ENCODE measurements around the gene SLC41A3.
"Not testable (repeated sequence)": the region's sequence is repeated elsewhere in the genome, so short reads cannot be mapped to it uniquely, and the experiment has no call there.

DNA sequence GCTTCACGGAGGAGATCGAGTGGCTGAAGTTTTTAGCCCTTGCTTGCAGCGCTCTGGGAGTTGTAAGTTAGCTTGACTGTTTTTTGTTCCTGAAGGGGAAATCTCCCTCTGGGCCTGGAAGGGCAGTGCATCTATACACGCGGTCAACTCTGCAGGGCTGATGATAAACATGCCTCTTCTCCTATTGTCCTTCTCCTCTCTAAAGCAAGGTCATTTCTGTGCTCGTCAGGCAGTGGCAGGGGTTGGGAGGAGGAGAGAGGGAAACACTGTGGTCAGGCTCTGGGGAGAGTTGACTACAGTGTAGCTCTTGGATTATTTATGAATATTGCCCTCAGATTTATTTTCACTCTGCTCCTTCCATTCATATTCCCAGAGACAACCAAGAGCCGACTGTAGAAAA lies 106.8 kb downstream of the SLC41A3 start:
- TF ChIP-seq, protein P1, sequence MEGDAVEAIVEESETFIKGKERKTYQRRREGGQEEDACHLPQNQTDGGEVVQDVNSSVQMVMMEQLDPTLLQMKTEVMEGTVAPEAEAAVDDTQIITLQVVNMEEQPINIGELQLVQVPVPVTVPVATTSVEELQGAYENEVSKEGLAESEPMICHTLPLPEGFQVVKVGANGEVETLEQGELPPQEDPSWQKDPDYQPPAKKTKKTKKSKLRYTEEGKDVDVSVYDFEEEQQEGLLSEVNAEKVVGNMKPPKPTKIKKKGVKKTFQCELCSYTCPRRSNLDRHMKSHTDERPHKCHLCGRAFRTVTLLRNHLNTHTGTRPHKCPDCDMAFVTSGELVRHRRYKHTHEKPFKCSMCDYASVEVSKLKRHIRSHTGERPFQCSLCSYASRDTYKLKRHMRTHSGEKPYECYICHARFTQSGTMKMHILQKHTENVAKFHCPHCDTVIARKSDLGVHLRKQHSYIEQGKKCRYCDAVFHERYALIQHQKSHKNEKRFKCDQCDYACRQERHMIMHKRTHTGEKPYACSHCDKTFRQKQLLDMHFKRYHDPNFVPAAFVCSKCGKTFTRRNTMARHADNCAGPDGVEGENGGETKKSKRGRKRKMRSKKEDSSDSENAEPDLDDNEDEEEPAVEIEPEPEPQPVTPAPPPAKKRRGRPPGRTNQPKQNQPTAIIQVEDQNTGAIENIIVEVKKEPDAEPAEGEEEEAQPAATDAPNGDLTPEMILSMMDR (IDR thresholded peaks at IDR 0.05) = not testable (repeated sequence)
- TF ChIP-seq ZFX (IDR thresholded peaks at IDR 0.05; ENCODE audit: borderline replicate concordance) = not testable (repeated sequence)

All from 22Rv1 (cell line).